GM12878 (cell line): ENCODE measurements around the gene CLSTN2. TPM values are rescaled to one million over a fixed set of nuclear protein-coding genes. Genes with fewer than 3 reads are reported as not detected.

ENCODE experiments used
- ATAC-seq: fragments of 200-7000 bp; cut with Tn5 transposase; 3 replicates; pipeline ENCODE4 v1.9.1; 2020; ENCODE audit warnings: mild to moderate bottlenecking, moderate library complexity
- BruUV-seq: library from RNA; stranded (reverse); fragments of 400-500 nt; replicated peaks from 2 replicates; lab custom pipeline; 2021; lab: Mats Ljungman, UMichigan
- CTCF ChIA-PET: fragments of 300-600 bp; sonication (Branson Sonifier 250); formaldehyde crosslinking; extraction: SDS; loops from one replicate; lab custom pipeline; 2021; ENCODE audit warnings: inconsistent platforms; lab: Yijun Ruan, JAX
- POLR2A ChIA-PET: fragments of 350-600 bp; formaldehyde crosslinking; extraction: SDS; loops from one replicate; lab custom pipeline; 2021; ENCODE audit warnings: inconsistent platforms; lab: Charles Lee
- RAD21 ChIA-PET: fragments of 300-600 bp; sonication (Branson Sonifier 250); formaldehyde crosslinking; loops from one replicate; lab custom pipeline; 2023; ENCODE audit warnings: antibody characterized with exemption; ENCODE audit not compliant: unreplicated experiment; lab: Charles Lee
- SMC1A ChIA-PET: fragments of 300-600 bp; sonication (Branson Sonifier 250); formaldehyde crosslinking; loops from one replicate; lab custom pipeline; 2023; ENCODE audit not compliant: unreplicated experiment, uncharacterized antibody; lab: Charles Lee
- DNase-seq: peaks from one replicate; pipeline ENCODE4 v3.0.0-alpha.2; 2011; ENCODE audit warnings: low read depth, low spot score
- FAIRE-seq: peaks from 3 replicates; lab custom pipeline; 2011; peaks lifted over from hg19 to GRCh38; lab: Jason Lieb, UNC
- H2AFZ ChIP-seq: 2 replicates; pipeline ENCODE4 v1.6.0; 2011; ENCODE audit warnings: low read depth, low read length, control low read depth; ENCODE audit not compliant: control insufficient read depth
- H3K27ac ChIP-seq: 2 replicates; pipeline ENCODE4 v1.5.1; 2011; ENCODE audit warnings: control low read depth; ENCODE audit not compliant: control insufficient read depth, insufficient read depth
- H3K27me3 ChIP-seq, 2 experiments: replicated peaks in 1 of 2; 2 replicates each; pipeline versions ENCODE4 v1.6.0 to v1.6.1; 2011; ENCODE audit warnings: low read length in 1 of 2; ENCODE audit not compliant: control insufficient read depth in 2 of 2, insufficient read depth in 2 of 2
- H3K36me3 ChIP-seq, 2 experiments: 2 replicates each; pipeline ENCODE4 v1.5.1; 2011; ENCODE audit warnings: low read length in 1 of 2; ENCODE audit not compliant: control insufficient read depth in 2 of 2, insufficient read depth in 2 of 2
- H3K4me1 ChIP-seq: 2 replicates; pipeline ENCODE4 v1.6.1; 2011; ENCODE audit warnings: mild to moderate bottlenecking, low read length, moderate library complexity, mixed read lengths; ENCODE audit not compliant: control insufficient read depth, insufficient read depth
- H3K4me2 ChIP-seq: 2 replicates; pipeline ENCODE4 v1.6.0; 2011; ENCODE audit warnings: control low read depth; ENCODE audit not compliant: control insufficient read depth, insufficient read depth
- H3K4me3 ChIP-seq: fragments of 200-600 bp; sonication (generic); 2 replicates; pipeline ENCODE4 v1.5.1; 2016
- H3K79me2 ChIP-seq: 2 replicates; pipeline ENCODE4 v1.6.0; 2011; ENCODE audit warnings: low read length; ENCODE audit not compliant: control insufficient read depth, insufficient read depth
- H3K9ac ChIP-seq: 2 replicates; pipeline ENCODE4 v1.8.0; 2011; ENCODE audit warnings: low read length, control low read depth, mixed read lengths; ENCODE audit not compliant: control insufficient read depth, insufficient read depth
- H3K9me3 ChIP-seq: replicated peaks from 3 replicates; pipeline ENCODE4 v1.5.1; 2011; ENCODE audit warnings: mild to moderate bottlenecking, low read length; ENCODE audit not compliant: control insufficient read depth, insufficient read depth
- H4K20me1 ChIP-seq: 2 replicates; pipeline ENCODE4 v1.6.0; 2011; ENCODE audit not compliant: control insufficient read depth, insufficient read depth
- ESRRA ChIP-seq: IDR thresholded peaks from 2 replicates; pipeline ENCODE4 v1.6.1; 2012; ENCODE audit warnings: mild to moderate bottlenecking, low read length, improper control_type of control experiment
- GATAD2B ChIP-seq: fragments of 450-650 bp; conservative IDR thresholded peaks from 2 replicates; pipeline ENCODE4 v1.6.1; 2017; ENCODE audit warnings: low read depth, mild to moderate bottlenecking, moderate library complexity
- IKZF1 ChIP-seq: fragments of 450-650 bp; conservative IDR thresholded peaks from 2 replicates; pipeline ENCODE4 v1.6.1; 2017; ENCODE audit warnings: antibody characterized with exemption, mild to moderate bottlenecking
- MTA2 ChIP-seq: fragments of 450-650 bp; IDR thresholded peaks from 2 replicates; pipeline ENCODE4 v1.6.1; 2016; ENCODE audit warnings: low read depth, mild to moderate bottlenecking, moderate library complexity
- NR2C1 ChIP-seq: fragments of 450-650 bp; IDR thresholded peaks from 2 replicates; pipeline ENCODE4 v1.6.1; 2017; ENCODE audit warnings: antibody characterized with exemption, mild to moderate bottlenecking, moderate library complexity
- SIX5 ChIP-seq: IDR thresholded peaks from 2 replicates; pipeline ENCODE4 v1.6.1; 2011; ENCODE audit warnings: mild to moderate bottlenecking, low read depth, low read length, moderate library complexity; ENCODE audit not compliant: severe bottlenecking
- SRF ChIP-seq, 2 experiments: IDR thresholded peaks; 2 replicates each; pipeline ENCODE4 v1.6.1; 2011; ENCODE audit warnings: low read depth in 2 of 2, low read length in 2 of 2, mild to moderate bottlenecking in 1 of 2, moderate library complexity in 1 of 2
- STAT1 ChIP-seq: fragments of 450-650 bp; conservative IDR thresholded peaks from 2 replicates; pipeline ENCODE4 v1.6.1; 2014; ENCODE audit warnings: antibody characterized with exemption, mild to moderate bottlenecking
- SUPT20H ChIP-seq: IDR thresholded peaks from 2 replicates; pipeline ENCODE4 v1.6.1; 2011; ENCODE audit warnings: low read depth, mild to moderate bottlenecking, low read length, moderate library complexity, borderline replicate concordance; ENCODE audit not compliant: control insufficient read depth
- ZBTB33 ChIP-seq: fragments of 450-650 bp; IDR thresholded peaks from 2 replicates; pipeline ENCODE4 v1.6.1; 2017; ENCODE audit warnings: mild to moderate bottlenecking
- WGBS: methylation state at CpG from one replicate; pipeline ENCODE4 v1.1.6; 2016; ENCODE audit warnings: low lambda C conversion rate; ENCODE audit not compliant: insufficient replicate concordance, insufficient coverage; ENCODE audit errors: missing lambda C conversion rate; 5-methylcytosine and 5-hydroxymethylcytosine counted together
- in situ Hi-C: fragments of 300-500 bp; cut with MboI; formaldehyde crosslinking; loops from 9 replicates; pipeline ENCODE4 v1.14.3; 2018; ENCODE audit warnings: mixed read lengths
- intact Hi-C: fragments of 100-400 bp; cut with micrococcal nuclease; formaldehyde crosslinking; loops from one replicate; pipeline ENCODE4 v1.14.2; 2022; ENCODE audit not compliant: unreplicated experiment
- polyA plus RNA-seq, 11 experiments: library from polyadenylated mRNA; depleted of rRNA in 4 of 11; unstranded in 6 of 11; stranded (reverse) in 5 of 11; fragments of >200 nt; fragmentation: Nextera tagmentation in 4 of 11; fragmentation: Illumina TruSeq in 1 of 11; extraction: Ambion mirVana in 4 of 11; extraction: Trizol in 1 of 11; gene quantifications; 1 replicate in 1 of 11; 2 replicates in 10 of 11; pipeline versions ENCODE4 v1.2.1 to v1.2.3, GENCODE V29; 2011 to 2016; ENCODE audit warnings: inconsistent platforms in 2 of 11, missing spikeins in 2 of 11, low read depth in 1 of 11
- total RNA-seq, 4 experiments: library from RNA; depleted of rRNA in 3 of 4; stranded (reverse); fragments of >200 nt in 3 of 4; fragmentation: Illumina TruSeq in 1 of 4; extraction: Trizol in 1 of 4; gene quantifications; 2 replicates each; pipeline versions ENCODE4 v1.2.1 to v1.2.3, GENCODE V29; 2013 to 2021
- TF ChIP-seq, protein P1 (sequence below): IDR thresholded peaks from 2 replicates; pipeline ENCODE4 v1.6.1; 2012; ENCODE audit warnings: low read depth, low read length, improper control_type of control experiment

Gene CLSTN2
- total and polyA plus RNA-seq, 10 of the 15 experiments (the other 5 are each of a cell fraction or from before 2014, with no cell fraction given) = under 0.01 to 0.10 (median under 0.01) TPM; not detected in 5

- Histone ChIP-seq H2AFZ (no peak overlapping the region), H4K20me1 (no peaks in the 10 kb centered on the region), H3K4me3 (no peak overlapping the region), H3K4me1 (no peaks in the 10 kb centered on the region), H3K27ac (no peak overlapping the region), H3K36me3 (no peaks in the 10 kb centered on the region), H3K9me3 (no peaks in the 10 kb centered on the region), H3K4me2 (no peak overlapping the region), H3K9ac (no peak overlapping the region), H3K27me3 (no peaks in the 10 kb centered on the region; a peak in 1 of 4 replicates), H3K79me2 (no peaks in the 10 kb centered on the region)
- in situ Hi-C loops = no loop called here
- SMC1A ChIA-PET = no interaction called here
- intact Hi-C loops = no loop called here
- FAIRE-seq = no peak
- RAD21 ChIA-PET = no interaction called here
- CTCF ChIA-PET = no interaction called here
- 37% methylated on average over 3 of the region's 3 CpGs for WGBS
- ATAC-seq = no peak
- BruUV-seq = no TSS peak
- DNase-seq = no peak
- no peak for TF ChIP-seq IKZF1
- TF ChIP-seq SUPT20H = no peak
- TF ChIP-seq SIX5 = no peak
- no peak for TF ChIP-seq STAT1
- no peak for TF ChIP-seq ZBTB33
- no peak for TF ChIP-seq NR2C1
- TF ChIP-seq MTA2 = no peak
- no peak for TF ChIP-seq SRF (IDR thresholded peaks at IDR 0.05; ENCODE audit: low read depth in 2 of 2, low read length in 2 of 2)
- TF ChIP-seq, protein P1, sequence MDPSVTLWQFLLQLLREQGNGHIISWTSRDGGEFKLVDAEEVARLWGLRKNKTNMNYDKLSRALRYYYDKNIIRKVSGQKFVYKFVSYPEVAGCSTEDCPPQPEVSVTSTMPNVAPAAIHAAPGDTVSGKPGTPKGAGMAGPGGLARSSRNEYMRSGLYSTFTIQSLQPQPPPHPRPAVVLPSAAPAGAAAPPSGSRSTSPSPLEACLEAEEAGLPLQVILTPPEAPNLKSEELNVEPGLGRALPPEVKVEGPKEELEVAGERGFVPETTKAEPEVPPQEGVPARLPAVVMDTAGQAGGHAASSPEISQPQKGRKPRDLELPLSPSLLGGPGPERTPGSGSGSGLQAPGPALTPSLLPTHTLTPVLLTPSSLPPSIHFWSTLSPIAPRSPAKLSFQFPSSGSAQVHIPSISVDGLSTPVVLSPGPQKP = no peak
- TF ChIP-seq GATAD2B = no peak
- TF ChIP-seq ESRRA = no peak
- POLR2A ChIA-PET = no interaction called here
Measured at GRCh38 chr3:139954146-139954860, 19.3 kb downstream of the CLSTN2 start.
